Trophoblast cell (in vitro differentiated cells and primary cell): ENCODE results near the gene RLBP1.

ENCODE experiments used
- DNase-seq, 2 donors: peaks; one replicate each; pipeline ENCODE4 v3.0.0-alpha.2; 2016
- H2AFZ ChIP-seq: 2 replicates; pipeline ENCODE4 v1.6.1; 2013; ENCODE audit warnings: low read length, moderate library complexity, mild to moderate bottlenecking; ENCODE audit not compliant: insufficient read depth, poor library complexity
- H2AK5ac ChIP-seq: 2 replicates; pipeline ENCODE4 v1.6.1; 2013; ENCODE audit warnings: mild to moderate bottlenecking, low read length
- H2BK120ac ChIP-seq: 2 replicates; pipeline ENCODE4 v1.6.1; 2013; ENCODE audit warnings: low read length, mild to moderate bottlenecking, moderate library complexity; ENCODE audit not compliant: insufficient read depth, poor library complexity
- H2BK12ac ChIP-seq: 2 replicates; pipeline ENCODE4 v1.6.1; 2013; ENCODE audit warnings: mild to moderate bottlenecking, low read length, moderate library complexity
- H2BK5ac ChIP-seq: 2 replicates; pipeline ENCODE4 v1.6.1; 2013; ENCODE audit warnings: low read length, low read depth, moderate library complexity, mild to moderate bottlenecking; ENCODE audit not compliant: poor library complexity
- H3K14ac ChIP-seq: 2 replicates; pipeline ENCODE4 v1.6.1; 2013; ENCODE audit warnings: mild to moderate bottlenecking, low read length
- H3K18ac ChIP-seq: 2 replicates; pipeline ENCODE4 v1.6.1; 2013; ENCODE audit warnings: mild to moderate bottlenecking, low read length
- H3K23ac ChIP-seq: 2 replicates; pipeline ENCODE4 v1.6.1; 2013; ENCODE audit warnings: low read length
- H3K27ac ChIP-seq: 2 replicates; pipeline ENCODE4 v1.5.1; 2013; ENCODE audit warnings: low read depth, mild to moderate bottlenecking, inconsistent platforms, low read length, moderate library complexity
- H3K27me3 ChIP-seq: 2 replicates; pipeline ENCODE4 v1.6.1; 2013; ENCODE audit warnings: inconsistent platforms, mild to moderate bottlenecking, low read length, moderate library complexity; ENCODE audit not compliant: insufficient read depth
- H3K36me3 ChIP-seq, 2 experiments: 1 replicate in 1 of 2; 2 replicates in 1 of 2; pipeline ENCODE4 v1.6.1; 2013; ENCODE audit warnings: low read length in 2 of 2, mild to moderate bottlenecking in 2 of 2, moderate library complexity in 1 of 2; ENCODE audit not compliant: insufficient read depth in 2 of 2, control insufficient read depth in 1 of 2
- H3K4ac ChIP-seq: 2 replicates; pipeline ENCODE4 v1.6.1; 2013; ENCODE audit warnings: low read depth, mild to moderate bottlenecking, low read length, moderate library complexity
- H3K4me1 ChIP-seq, 2 experiments: 1 replicate in 1 of 2; 2 replicates in 1 of 2; pipeline ENCODE4 v1.6.1; 2013; ENCODE audit warnings: low read length in 2 of 2, mild to moderate bottlenecking in 2 of 2, moderate library complexity in 1 of 2; ENCODE audit not compliant: insufficient read depth in 2 of 2, control insufficient read depth in 1 of 2
- H3K4me2 ChIP-seq: 2 replicates; pipeline ENCODE4 v1.6.1; 2013; ENCODE audit warnings: inconsistent platforms, mild to moderate bottlenecking, low read length, moderate library complexity
- H3K4me3 ChIP-seq: 2 replicates; pipeline ENCODE4 v1.5.1; 2013; ENCODE audit warnings: mild to moderate bottlenecking, low read depth, low read length, inconsistent platforms
- H3K79me1 ChIP-seq: one replicate; pipeline ENCODE4 v1.6.1; 2013; ENCODE audit warnings: low read length
- H3K79me2 ChIP-seq: 2 replicates; pipeline ENCODE4 v1.6.1; 2013; ENCODE audit warnings: low read length, mild to moderate bottlenecking; ENCODE audit not compliant: control insufficient read depth, insufficient read depth, poor library complexity
- H3K9ac ChIP-seq: 2 replicates; pipeline ENCODE4 v1.6.1; 2013; ENCODE audit warnings: mild to moderate bottlenecking, low read length
- H3K9me3 ChIP-seq: 2 replicates; pipeline ENCODE4 v1.6.1; 2013; ENCODE audit warnings: low read depth, mild to moderate bottlenecking, control low read depth, inconsistent platforms, low read length; ENCODE audit not compliant: insufficient read depth
- H4K12ac ChIP-seq: 2 replicates; pipeline ENCODE4 v1.6.1; 2013; ENCODE audit warnings: low read depth, mild to moderate bottlenecking, low read length, moderate library complexity
- H4K8ac ChIP-seq: 2 replicates; pipeline ENCODE4 v1.6.1; 2013; ENCODE audit warnings: low read depth, mild to moderate bottlenecking, low read length, moderate library complexity
- H4K91ac ChIP-seq: one replicate; pipeline ENCODE4 v1.6.1; 2013; ENCODE audit warnings: low read depth, mild to moderate bottlenecking, low read length, moderate library complexity
- WGBS: extraction: QIAGEN DNeasy Blood & Tissue Kit; methylation state at CpG from one replicate; pipeline ENCODE4 v1.1.7; 2013; ENCODE audit warnings: missing lambda C conversion rate; ENCODE audit not compliant: insufficient read length, insufficient coverage; ENCODE audit errors: extremely low coverage; 5-methylcytosine and 5-hydroxymethylcytosine counted together

RLBP1 gene

GRCh38 chr15:89197503-89197971 lies 23.8 kb downstream of the RLBP1 start:
- Histone ChIP-seq H3K9me3 (no peaks in the 10 kb centered on the region), H4K91ac (no peak overlapping the region), H3K79me1 (no peaks in the 10 kb centered on the region), H3K23ac (no peak overlapping the region), H2BK12ac (no peak overlapping the region), H2AFZ (no peak overlapping the region), H3K4me3 (no peak overlapping the region), H3K4me2 (peak overlapping the region; percentile 15), H3K4ac (no peak overlapping the region), H4K8ac (no peak overlapping the region), H2BK120ac (no peak overlapping the region), H3K79me2 (no peaks in the 10 kb centered on the region), H2BK5ac (no peak overlapping the region), H2AK5ac (no peak overlapping the region), H3K27me3 (no peaks in the 10 kb centered on the region), H3K27ac (no peak overlapping the region), H3K9ac (no peak overlapping the region), H3K18ac (no peak overlapping the region), H3K4me1 (peaks cover 0 to 6% of the 10 kb centered on the region in 2 experiments), H3K36me3 (peaks cover 8 to 10% of the 10 kb centered on the region in 2 experiments), H3K14ac (no peak overlapping the region), H4K12ac (no peak overlapping the region)
- no CpG with 5 or more reads among the region's 4 CpGs for WGBS
- DNase-seq = no peak

DNA sequence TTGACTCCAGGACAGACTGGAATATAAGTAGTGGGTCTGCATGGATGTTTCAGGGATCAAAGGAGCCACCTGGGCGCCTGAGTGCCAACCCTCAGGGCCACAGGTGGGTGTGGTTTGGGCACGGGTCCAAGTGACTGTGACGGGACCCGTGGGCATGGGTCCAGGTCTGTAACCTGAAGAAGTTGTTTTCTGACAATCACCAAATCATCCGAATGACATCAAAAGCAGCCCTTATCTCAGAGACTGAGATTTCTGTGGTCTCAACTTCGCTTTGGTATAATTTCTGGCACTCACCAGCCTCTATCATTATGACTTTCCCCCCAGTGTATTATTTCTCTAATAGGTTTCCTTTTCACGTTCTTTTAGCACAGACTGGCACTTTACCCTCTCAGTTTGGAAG lies 24.4 kb downstream of the RLBP1 start:
- Histone ChIP-seq H2BK5ac (no peak overlapping the region), H4K12ac (no peak overlapping the region), H3K79me1 (no peaks in the 10 kb centered on the region), H3K9ac (no peak overlapping the region), H2BK120ac (no peak overlapping the region), H2AFZ (no peak overlapping the region), H3K9me3 (no peaks in the 10 kb centered on the region), H3K4me1 (peaks cover 0 to 6% of the 10 kb centered on the region in 2 experiments), H3K4ac (no peak overlapping the region), H4K91ac (no peak overlapping the region), H3K36me3 (peaks cover 8 to 10% of the 10 kb centered on the region in 2 experiments), H4K8ac (no peak overlapping the region), H3K27ac (no peak overlapping the region), H3K4me2 (no peak overlapping the region), H3K27me3 (no peaks in the 10 kb centered on the region), H3K4me3 (no peak overlapping the region), H2AK5ac (no peak overlapping the region), H3K79me2 (no peaks in the 10 kb centered on the region), H2BK12ac (no peak overlapping the region), H3K14ac (no peak overlapping the region), H3K18ac (no peak overlapping the region), H3K23ac (no peak overlapping the region)
- no peak for DNase-seq
- no CpG with 5 or more reads among the region's 7 CpGs for WGBS

- no peak overlapping the region for H3K4me3 ChIP-seq
- H2AK5ac ChIP-seq = no peak overlapping the region
Measured at GRCh38 chr15:89196241-89196640, 25.1 kb downstream of the RLBP1 start.

GRCh38 chr15:89195836-89196235 lies 25.5 kb downstream of the RLBP1 start:
- Histone ChIP-seq H3K9ac (no peak overlapping the region), H3K36me3 (peaks cover 10 to 12% of the 10 kb centered on the region in 2 experiments), H3K23ac (no peak overlapping the region), H3K79me2 (no peaks in the 10 kb centered on the region), H3K27me3 (no peaks in the 10 kb centered on the region), H4K91ac (no peak overlapping the region), H3K14ac (no peak overlapping the region), H3K4me3 (no peak overlapping the region), H2BK12ac (no peak overlapping the region), H2AK5ac (no peak overlapping the region), H3K27ac (no peak overlapping the region), H2BK5ac (no peak overlapping the region), H2AFZ (no peak overlapping the region), H3K79me1 (no peaks in the 10 kb centered on the region), H3K4me1 (peaks cover 0 to 6% of the 10 kb centered on the region in 2 experiments), H4K8ac (no peak overlapping the region), H3K18ac (no peak overlapping the region), H3K4me2 (no peak overlapping the region), H2BK120ac (peak overlapping the region; percentile 27), H3K9me3 (no peaks in the 10 kb centered on the region), H4K12ac (no peak overlapping the region), H3K4ac (no peak overlapping the region)
- WGBS = no CpG with 5 or more reads among the region's 8 CpGs
- DNase-seq = no peak

More at GRCh38 chr15:89196241-89196640, 25.1 kb downstream of the RLBP1 start:
- no CpG with 5 or more reads among the region's 6 CpGs for whole genome bisulfite sequencing
- no peaks in the 10 kb centered on the region for H3K9me3 ChIP-seq
- no peak for DNase-seq
- no peak overlapping the region for H4K12ac ChIP-seq
- no peak overlapping the region for H4K8ac ChIP-seq
- H2BK12ac ChIP-seq = no peak overlapping the region
- no peak overlapping the region for H3K4ac ChIP-seq
- H2BK5ac ChIP-seq = no peak overlapping the region
- H2AFZ ChIP-seq = no peak overlapping the region
- H3K23ac ChIP-seq = no peak overlapping the region
- no peak overlapping the region for H3K18ac ChIP-seq
- H3K9ac ChIP-seq = no peak overlapping the region
- peak overlapping the region; percentile 27 for H2BK120ac ChIP-seq
- H3K79me2 ChIP-seq = no peaks in the 10 kb centered on the region
- no peak overlapping the region for H4K91ac ChIP-seq
- H3K4me1 ChIP-seq = peaks cover 0 to 6% of the 10 kb centered on the region in 2 experiments
- H3K4me2 ChIP-seq = no peak overlapping the region
- H3K27ac ChIP-seq = no peak overlapping the region
- no peaks in the 10 kb centered on the region for H3K27me3 ChIP-seq
- no peaks in the 10 kb centered on the region for H3K79me1 ChIP-seq
- H3K36me3 ChIP-seq = peaks cover 8 to 10% of the 10 kb centered on the region in 2 experiments
- H3K14ac ChIP-seq = no peak overlapping the region
